H9 (cell line): ENCODE measurements around the gene CYB5RL. TPM values are rescaled to one million over a fixed set of nuclear protein-coding genes. Genes with fewer than 3 reads are reported as not detected.
"Not testable (repeated sequence)": the region's sequence is repeated elsewhere in the genome, so short reads cannot be mapped to it uniquely, and the experiment has no call there.

Experiments used
- DNase-seq: peaks from one replicate; pipeline ENCODE4 v3.0.0-alpha.2; 2017
- H2AFZ ChIP-seq: one replicate; pipeline ENCODE4 v1.6.1; 2013; ENCODE audit warnings: mild to moderate bottlenecking, low read length, control low read depth, moderate library complexity
- H2AK5ac ChIP-seq: 2 replicates; pipeline ENCODE4 v1.6.1; 2013; ENCODE audit warnings: low read length, control low read depth, mixed read lengths; ENCODE audit not compliant: insufficient read length
- H2BK120ac ChIP-seq: one replicate; pipeline ENCODE4 v1.6.1; 2013; ENCODE audit warnings: low read depth, mild to moderate bottlenecking, low read length, control low read depth, inconsistent platforms; ENCODE audit not compliant: poor library complexity, severe bottlenecking
- H2BK12ac ChIP-seq: 2 replicates; pipeline ENCODE4 v1.6.1; 2013; ENCODE audit warnings: low read length, control low read depth, mixed read lengths, low read depth; ENCODE audit not compliant: insufficient read length
- H2BK15ac ChIP-seq: 2 replicates; pipeline ENCODE4 v1.6.1; 2013; ENCODE audit warnings: low read depth, low read length, control low read depth
- H2BK20ac ChIP-seq: one replicate; pipeline ENCODE4 v1.6.1; 2013; ENCODE audit warnings: low read depth, mild to moderate bottlenecking, low read length, control low read depth, inconsistent platforms; ENCODE audit not compliant: poor library complexity, severe bottlenecking
- H2BK5ac ChIP-seq: 2 replicates; pipeline ENCODE4 v1.6.1; 2013; ENCODE audit warnings: low read length, control low read depth, mixed read lengths; ENCODE audit not compliant: insufficient read length
- H3K14ac ChIP-seq: 2 replicates; pipeline ENCODE4 v1.6.1; 2013; ENCODE audit warnings: low read length, control low read depth; ENCODE audit not compliant: insufficient read depth
- H3K18ac ChIP-seq: 2 replicates; pipeline ENCODE4 v1.6.1; 2013; ENCODE audit warnings: low read depth, mild to moderate bottlenecking, mixed read lengths, low read length, control low read depth; ENCODE audit not compliant: insufficient read length
- H3K23ac ChIP-seq: 2 replicates; pipeline ENCODE4 v1.6.1; 2013; ENCODE audit warnings: low read length, control low read depth, mixed read lengths, low read depth; ENCODE audit not compliant: insufficient read length
- H3K23me2 ChIP-seq: 2 replicates; pipeline ENCODE4 v1.6.1; 2013; ENCODE audit warnings: low read depth, mild to moderate bottlenecking, mixed read lengths, low read length, control low read depth; ENCODE audit not compliant: insufficient read length, poor library complexity, severe bottlenecking
- H3K27ac ChIP-seq: 2 replicates; pipeline ENCODE4 v1.5.1; 2013; ENCODE audit warnings: low read length, control low read depth, mixed read lengths, low read depth; ENCODE audit not compliant: insufficient read length
- H3K27me3 ChIP-seq: 2 replicates; pipeline ENCODE4 v1.6.1; 2013; ENCODE audit warnings: low read length, control low read depth, inconsistent platforms; ENCODE audit not compliant: insufficient read depth
- H3K4ac ChIP-seq: 2 replicates; pipeline ENCODE4 v1.6.1; 2013; ENCODE audit warnings: low read depth, mild to moderate bottlenecking, control low read depth, inconsistent platforms, low read length, moderate library complexity
- H3K4me1 ChIP-seq: 2 replicates; pipeline ENCODE4 v1.6.1; 2013; ENCODE audit warnings: low read length, control low read depth, inconsistent platforms; ENCODE audit not compliant: insufficient read depth
- H3K4me2 ChIP-seq: 2 replicates; pipeline ENCODE4 v1.6.1; 2013; ENCODE audit warnings: low read length, control low read depth, mixed read lengths; ENCODE audit not compliant: insufficient read length, insufficient read depth
- H3K56ac ChIP-seq: 2 replicates; pipeline ENCODE4 v1.6.1; 2013; ENCODE audit warnings: low read depth, mild to moderate bottlenecking, mixed read lengths, low read length, control low read depth; ENCODE audit not compliant: insufficient read length
- H3K79me1 ChIP-seq: 2 replicates; pipeline ENCODE4 v1.6.1; 2013; ENCODE audit warnings: low read depth, mild to moderate bottlenecking, moderate library complexity, low read length, control low read depth, inconsistent platforms; ENCODE audit not compliant: insufficient read depth, poor library complexity, severe bottlenecking
- H3K79me2 ChIP-seq: 2 replicates; pipeline ENCODE4 v1.6.1; 2013; ENCODE audit warnings: low read length, control low read depth, inconsistent platforms; ENCODE audit not compliant: insufficient read depth
- H3K9ac ChIP-seq: 2 replicates; pipeline ENCODE4 v1.6.1; 2013; ENCODE audit warnings: low read length, control low read depth, mixed read lengths; ENCODE audit not compliant: insufficient read length; ENCODE audit errors: extremely low read depth
- H3K9me3 ChIP-seq: one replicate; pipeline ENCODE4 v1.6.1; 2013; ENCODE audit warnings: low read depth, low read length, inconsistent platforms; ENCODE audit not compliant: control insufficient read depth
- H3T11ph ChIP-seq: one replicate; pipeline ENCODE4 v1.6.1; 2013; ENCODE audit warnings: mild to moderate bottlenecking, low read length, control low read depth, inconsistent platforms
- H4K20me1 ChIP-seq: one replicate; pipeline ENCODE4 v1.6.1; 2013; ENCODE audit not compliant: control insufficient read depth, insufficient read length, insufficient read depth
- H4K5ac ChIP-seq: 2 replicates; pipeline ENCODE4 v1.6.1; 2013; ENCODE audit warnings: low read depth, mild to moderate bottlenecking, mixed read lengths, low read length, control low read depth; ENCODE audit not compliant: insufficient read length
- H4K8ac ChIP-seq: replicated peaks from 2 replicates; pipeline ENCODE4 v1.6.1; 2013; ENCODE audit warnings: low read length, control low read depth, mixed read lengths, low read depth; ENCODE audit not compliant: insufficient read length
- H4K91ac ChIP-seq: 2 replicates; pipeline ENCODE4 v1.6.1; 2013; ENCODE audit warnings: low read depth, mild to moderate bottlenecking, moderate library complexity, mixed read lengths, low read length, control low read depth; ENCODE audit not compliant: insufficient read length
- H3K27ac Mint-ChIP-seq, 3 experiments: 2 replicates in 2 of 3; 3 replicates in 1 of 3; pipeline ENCODE4 v1.8.0; 2020 to 2021; ENCODE audit warnings: mixed read lengths in 3 of 3, mild to moderate bottlenecking in 1 of 3, moderate library complexity in 1 of 3
- H3K27me3 Mint-ChIP-seq: 2 replicates; pipeline ENCODE4 v1.8.0; 2021; ENCODE audit warnings: low read depth, mild to moderate bottlenecking, moderate library complexity, mixed read lengths
- H3K36me3 Mint-ChIP-seq, 3 experiments: 2 replicates in 2 of 3; 3 replicates in 1 of 3; pipeline ENCODE4 v1.8.0; 2020 to 2021; ENCODE audit warnings: low read depth in 3 of 3, mixed read lengths in 3 of 3; ENCODE audit not compliant: insufficient read depth in 1 of 3
- H3K4me1 Mint-ChIP-seq, 2 experiments: 2 replicates each; pipeline ENCODE4 v1.8.0; 2020; ENCODE audit warnings: mixed read lengths in 2 of 2
- H3K4me3 Mint-ChIP-seq, 2 experiments: 2 replicates in 1 of 2; 3 replicates in 1 of 2; pipeline ENCODE4 v1.8.0; 2020 to 2021; ENCODE audit warnings: mild to moderate bottlenecking in 2 of 2, mixed read lengths in 2 of 2, moderate library complexity in 1 of 2
- H3K9me3 Mint-ChIP-seq, 2 experiments: 2 replicates in 1 of 2; 3 replicates in 1 of 2; pipeline ENCODE4 v1.8.0; 2020; ENCODE audit warnings: mild to moderate bottlenecking in 2 of 2, mixed read lengths in 2 of 2, moderate library complexity in 1 of 2
- WGBS: extraction: QIAGEN DNeasy Blood & Tissue Kit; methylation state at CpG from one replicate; pipeline ENCODE4 v1.1.7; 2013; ENCODE audit warnings: missing lambda C conversion rate, low lambda C conversion rate, mixed read lengths; ENCODE audit not compliant: insufficient read length; ENCODE audit errors: extremely low coverage; 5-methylcytosine and 5-hydroxymethylcytosine counted together
- total RNA-seq: library from RNA; stranded (reverse); gene quantifications from 2 replicates; pipeline ENCODE4 v1.2.1, GENCODE V29; 2021
- TF ChIP-seq, protein P1 (sequence below): fragments of 200-600 bp; sonication (generic); conservative IDR thresholded peaks from 3 replicates; pipeline ENCODE4 v1.8.0; 2021; ENCODE audit warnings: antibody characterized with exemption, mild to moderate bottlenecking

CYB5RL gene
- total RNA-seq, 1 experiment from 2014 or later: 12.6 TPM

DNA sequence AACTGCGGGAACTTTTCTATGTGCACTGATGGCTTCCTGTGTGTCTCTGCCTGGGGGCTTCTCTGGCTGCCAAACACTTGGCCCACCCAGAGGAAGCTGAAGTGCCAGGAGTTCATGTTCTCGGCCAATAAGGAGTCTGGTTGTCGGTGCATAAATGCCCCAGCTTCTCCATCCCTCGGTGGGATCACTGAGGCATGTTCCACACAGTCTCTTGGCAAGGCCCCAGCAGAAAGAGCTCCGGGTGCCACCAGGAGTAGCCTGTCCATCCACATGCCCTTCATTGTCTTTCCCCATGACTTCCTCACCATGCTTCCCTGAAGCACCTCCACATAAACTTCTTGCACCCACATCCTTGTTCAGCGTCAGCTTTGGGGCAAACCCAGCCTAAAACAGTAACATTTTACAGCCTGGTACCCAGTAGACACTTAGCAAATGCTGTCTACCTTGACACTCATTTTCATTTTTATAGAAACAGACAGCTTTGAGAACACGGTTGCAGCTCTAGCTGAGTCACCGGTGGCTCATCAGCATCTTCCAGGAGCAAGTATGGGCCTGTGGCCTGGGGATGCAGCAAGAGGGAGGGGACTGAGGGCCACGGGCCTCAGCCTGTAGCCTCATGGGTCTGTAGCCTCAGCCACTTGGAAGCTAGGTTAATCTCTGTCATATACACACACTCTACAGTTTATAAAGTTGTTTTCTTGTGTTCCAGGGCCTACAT is 32.2 kb downstream of the CYB5RL start:
- H2BK120ac ChIP-seq: no peak overlapping the region
- no peak overlapping the region for H3K18ac ChIP-seq
- H3K4ac ChIP-seq: no peak overlapping the region
- no peak overlapping the region for H2AFZ ChIP-seq
- H4K8ac ChIP-seq: no peak overlapping the region
- Mint-ChIP-seq H3K9me3 (no peaks in the 10 kb centered on the region), H3K27ac (no peak overlapping the region), H3K4me3 (no peak overlapping the region), H3K4me1 (peaks cover 9 to 13% of the 10 kb centered on the region in 2 experiments), H3K36me3 (no peaks in the 10 kb centered on the region), H3K27me3 (peaks cover 6% of the 10 kb centered on the region)
- H3K4me1 ChIP-seq: no peaks in the 10 kb centered on the region
- H3K4me2 ChIP-seq: no peak overlapping the region
- no peak overlapping the region for H4K5ac ChIP-seq
- no peak for DNase-seq
- no peak overlapping the region for H3K56ac ChIP-seq
- H3K9me3 ChIP-seq: no peaks in the 10 kb centered on the region
- no peak overlapping the region for H2BK15ac ChIP-seq
- H4K20me1 ChIP-seq: no peaks in the 10 kb centered on the region
- no peaks in the 10 kb centered on the region for H3K79me1 ChIP-seq
- no peak overlapping the region for H2BK5ac ChIP-seq
- H4K91ac ChIP-seq: no peak overlapping the region
- H3T11ph ChIP-seq: no peak overlapping the region
- WGBS: no CpG with 5 or more reads among the region's 9 CpGs
- no peak overlapping the region for H2AK5ac ChIP-seq
- no peak overlapping the region for H3K9ac ChIP-seq
- no peak overlapping the region for H3K14ac ChIP-seq
- H3K27ac ChIP-seq: no peak overlapping the region
- no peak overlapping the region for H3K23ac ChIP-seq
- no peak overlapping the region for H2BK20ac ChIP-seq
- TF ChIP-seq, protein P1, sequence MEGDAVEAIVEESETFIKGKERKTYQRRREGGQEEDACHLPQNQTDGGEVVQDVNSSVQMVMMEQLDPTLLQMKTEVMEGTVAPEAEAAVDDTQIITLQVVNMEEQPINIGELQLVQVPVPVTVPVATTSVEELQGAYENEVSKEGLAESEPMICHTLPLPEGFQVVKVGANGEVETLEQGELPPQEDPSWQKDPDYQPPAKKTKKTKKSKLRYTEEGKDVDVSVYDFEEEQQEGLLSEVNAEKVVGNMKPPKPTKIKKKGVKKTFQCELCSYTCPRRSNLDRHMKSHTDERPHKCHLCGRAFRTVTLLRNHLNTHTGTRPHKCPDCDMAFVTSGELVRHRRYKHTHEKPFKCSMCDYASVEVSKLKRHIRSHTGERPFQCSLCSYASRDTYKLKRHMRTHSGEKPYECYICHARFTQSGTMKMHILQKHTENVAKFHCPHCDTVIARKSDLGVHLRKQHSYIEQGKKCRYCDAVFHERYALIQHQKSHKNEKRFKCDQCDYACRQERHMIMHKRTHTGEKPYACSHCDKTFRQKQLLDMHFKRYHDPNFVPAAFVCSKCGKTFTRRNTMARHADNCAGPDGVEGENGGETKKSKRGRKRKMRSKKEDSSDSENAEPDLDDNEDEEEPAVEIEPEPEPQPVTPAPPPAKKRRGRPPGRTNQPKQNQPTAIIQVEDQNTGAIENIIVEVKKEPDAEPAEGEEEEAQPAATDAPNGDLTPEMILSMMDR: no peak
- H3K27me3 ChIP-seq: no peaks in the 10 kb centered on the region
- no peak overlapping the region for H2BK12ac ChIP-seq
- H3K79me2 ChIP-seq: no peaks in the 10 kb centered on the region
- no peaks in the 10 kb centered on the region for H3K23me2 ChIP-seq

DNA sequence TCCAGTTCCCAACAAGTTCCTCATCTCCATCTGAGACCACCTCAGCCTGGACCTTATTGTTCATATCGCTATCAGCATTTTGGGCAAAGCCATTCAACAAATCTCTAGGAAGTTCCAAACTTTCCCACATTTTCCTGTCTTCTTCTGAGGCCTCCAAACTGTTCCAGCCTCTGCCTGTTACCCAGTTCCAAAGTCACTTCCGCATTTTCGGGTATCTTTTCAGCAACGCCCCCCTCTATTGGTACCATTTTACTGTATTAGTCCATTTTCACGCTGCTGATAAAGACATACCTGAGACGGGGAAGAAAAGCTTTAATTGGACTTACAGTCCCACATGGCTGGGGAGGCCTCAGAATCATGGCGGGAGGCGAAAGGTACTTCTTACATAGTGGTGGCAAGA is 33.5 kb downstream of the CYB5RL start:
- not testable (repeated sequence) for H2AK5ac ChIP-seq, H3T11ph ChIP-seq, H3K27ac ChIP-seq, H3K36me3 Mint-ChIP-seq, H3K4me3 Mint-ChIP-seq, H3K18ac ChIP-seq, H2BK12ac ChIP-seq, H3K79me1 ChIP-seq, H3K9me3 ChIP-seq, H3K79me2 ChIP-seq, H2BK5ac ChIP-seq, H4K5ac ChIP-seq, H4K91ac ChIP-seq, H3K4ac ChIP-seq, H2BK120ac ChIP-seq, H3K4me1 ChIP-seq, H4K20me1 ChIP-seq, H3K23me2 ChIP-seq, H3K4me2 ChIP-seq, H2BK15ac ChIP-seq, H2AFZ ChIP-seq, H3K23ac ChIP-seq, H4K8ac ChIP-seq, H3K27ac Mint-ChIP-seq, H3K27me3 ChIP-seq, H3K14ac ChIP-seq, DNase-seq, H2BK20ac ChIP-seq, H3K27me3 Mint-ChIP-seq, H3K9me3 Mint-ChIP-seq, H3K9ac ChIP-seq, H3K56ac ChIP-seq
- H3K4me1 Mint-ChIP-seq: peaks cover 6 to 13% of the 10 kb centered on the region in 2 experiments
- no CpG with 5 or more reads among the region's 8 CpGs for WGBS
